OCI-LY1 (cell line): ENCODE data around the gene GIGYF1.

Source experiments
- H2AFZ ChIP-seq: fragments of 200-600 bp; sonication (generic), shearing (Covaris generic); 2 replicates; pipeline ENCODE4 v1.6.0; 2014; ENCODE audit warnings: antibody characterized with exemption, mild to moderate bottlenecking, low read length
- H3F3A ChIP-seq: fragments of 200-600 bp; sonication (generic), shearing (Covaris generic); 2 replicates; pipeline ENCODE4 v1.6.0; 2014; ENCODE audit warnings: mild to moderate bottlenecking, antibody characterized with exemption, low read length, moderate library complexity; ENCODE audit not compliant: insufficient read depth
- H3K27ac ChIP-seq: fragments of 200-600 bp; sonication (generic); 2 replicates; pipeline ENCODE4 v1.5.1; 2014; ENCODE audit warnings: low read length, mixed run types, mild to moderate bottlenecking, low read depth; ENCODE audit not compliant: poor library complexity, severe bottlenecking
- H3K27me3 ChIP-seq: fragments of 200-600 bp; sonication (generic); 2 replicates; pipeline ENCODE4 v1.6.0; 2014; ENCODE audit warnings: antibody characterized with exemption, mild to moderate bottlenecking, low read length, moderate library complexity; ENCODE audit not compliant: insufficient read depth
- H3K36me3 ChIP-seq: fragments of 200-600 bp; sonication (generic); 2 replicates; pipeline ENCODE4 v1.6.1; 2014; ENCODE audit warnings: mild to moderate bottlenecking, antibody characterized with exemption, low read length, moderate library complexity, mixed read lengths; ENCODE audit not compliant: insufficient read depth
- H3K4me1 ChIP-seq: fragments of 200-600 bp; sonication (generic); 2 replicates; pipeline ENCODE4 v1.5.1; 2014; ENCODE audit warnings: mild to moderate bottlenecking, low read length, moderate library complexity; ENCODE audit not compliant: insufficient read depth, severe bottlenecking
- H3K4me2 ChIP-seq: fragments of 200-600 bp; sonication (generic), shearing (Covaris generic); 2 replicates; pipeline ENCODE4 v1.6.1; 2014; ENCODE audit warnings: low read length
- H3K4me3 ChIP-seq: fragments of 200-600 bp; sonication (generic); 2 replicates; pipeline ENCODE4 v1.5.1; 2014; ENCODE audit warnings: low read length, low read depth, mild to moderate bottlenecking, mixed read lengths; ENCODE audit not compliant: poor library complexity, severe bottlenecking
- H3K79me2 ChIP-seq: fragments of 200-600 bp; shearing (Covaris generic); 2 replicates; pipeline ENCODE4 v1.6.1; 2016; ENCODE audit warnings: mixed run types, low read length, mixed read lengths; ENCODE audit not compliant: insufficient read depth
- H3K9ac ChIP-seq: fragments of 200-600 bp; sonication (generic), shearing (Covaris generic); 2 replicates; pipeline ENCODE4 v1.6.1; 2014; ENCODE audit warnings: mild to moderate bottlenecking, low read length, mixed read lengths
- H3K9me2 ChIP-seq: fragments of 200-600 bp; sonication (generic), shearing (Covaris generic); 2 replicates; pipeline ENCODE4 v1.6.1; 2014; ENCODE audit warnings: low read depth, mild to moderate bottlenecking, low read length, mixed read lengths
- H3K9me3 ChIP-seq: fragments of 200-600 bp; shearing (Covaris generic); 2 replicates; pipeline ENCODE4 v1.6.1; 2014; ENCODE audit warnings: low read length, mixed read lengths
- H4K20me1 ChIP-seq: fragments of 200-600 bp; sonication (generic), shearing (Covaris generic); 2 replicates; pipeline ENCODE4 v1.6.0; 2016; ENCODE audit warnings: mild to moderate bottlenecking, low read length; ENCODE audit not compliant: insufficient read depth
- EZH2 ChIP-seq: fragments of 200-600 bp; sonication (generic), shearing (Covaris generic); IDR thresholded peaks from 2 replicates; pipeline ENCODE4 v1.8.0; 2017; ENCODE audit warnings: borderline replicate concordance, mixed run types, mild to moderate bottlenecking, antibody characterized with exemption, low read length, moderate library complexity, mixed read lengths
- TF ChIP-seq, protein P1 (sequence below): fragments of 200-600 bp; sonication (generic), shearing (Covaris generic); IDR thresholded peaks from 2 replicates; pipeline ENCODE4 v1.5.1; 2017; ENCODE audit warnings: mild to moderate bottlenecking, antibody characterized with exemption, low read length, moderate library complexity, mixed read lengths

The GIGYF1 gene

DNA sequence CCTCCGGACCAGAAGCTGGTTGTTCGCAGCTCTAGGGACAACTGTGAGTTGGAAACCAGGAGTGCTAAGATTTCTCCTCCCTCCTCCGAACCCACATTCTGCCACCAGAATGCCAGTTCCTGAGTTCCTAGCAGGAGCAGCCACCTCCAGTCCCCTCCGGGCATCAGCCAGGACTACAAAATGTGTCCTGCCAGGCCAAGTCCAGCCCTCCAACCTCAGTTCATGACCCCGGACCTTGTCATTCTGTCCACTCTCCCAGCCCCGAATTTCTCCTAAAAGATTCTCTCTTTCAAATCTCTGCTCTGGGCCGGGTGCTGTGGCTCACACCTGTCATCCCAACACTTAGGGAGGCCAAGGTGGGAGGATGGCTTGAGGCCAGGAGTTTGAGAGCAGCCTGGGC is 41.7 kb upstream of the GIGYF1 start:
- H2AFZ ChIP-seq: no peak overlapping the region
- H3K9me3 ChIP-seq: no peaks in the 10 kb centered on the region
- H3K9me2 ChIP-seq: no peaks in the 10 kb centered on the region
- no peaks in the 10 kb centered on the region for H3K79me2 ChIP-seq
- no peaks in the 10 kb centered on the region for H3K4me1 ChIP-seq
- no peak for TF ChIP-seq EZH2
- TF ChIP-seq, protein P1, sequence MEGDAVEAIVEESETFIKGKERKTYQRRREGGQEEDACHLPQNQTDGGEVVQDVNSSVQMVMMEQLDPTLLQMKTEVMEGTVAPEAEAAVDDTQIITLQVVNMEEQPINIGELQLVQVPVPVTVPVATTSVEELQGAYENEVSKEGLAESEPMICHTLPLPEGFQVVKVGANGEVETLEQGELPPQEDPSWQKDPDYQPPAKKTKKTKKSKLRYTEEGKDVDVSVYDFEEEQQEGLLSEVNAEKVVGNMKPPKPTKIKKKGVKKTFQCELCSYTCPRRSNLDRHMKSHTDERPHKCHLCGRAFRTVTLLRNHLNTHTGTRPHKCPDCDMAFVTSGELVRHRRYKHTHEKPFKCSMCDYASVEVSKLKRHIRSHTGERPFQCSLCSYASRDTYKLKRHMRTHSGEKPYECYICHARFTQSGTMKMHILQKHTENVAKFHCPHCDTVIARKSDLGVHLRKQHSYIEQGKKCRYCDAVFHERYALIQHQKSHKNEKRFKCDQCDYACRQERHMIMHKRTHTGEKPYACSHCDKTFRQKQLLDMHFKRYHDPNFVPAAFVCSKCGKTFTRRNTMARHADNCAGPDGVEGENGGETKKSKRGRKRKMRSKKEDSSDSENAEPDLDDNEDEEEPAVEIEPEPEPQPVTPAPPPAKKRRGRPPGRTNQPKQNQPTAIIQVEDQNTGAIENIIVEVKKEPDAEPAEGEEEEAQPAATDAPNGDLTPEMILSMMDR: no peak
- no peaks in the 10 kb centered on the region for H4K20me1 ChIP-seq
- no peaks in the 10 kb centered on the region for H3K36me3 ChIP-seq
- H3K4me3 ChIP-seq: no peak overlapping the region
- H3K4me2 ChIP-seq: no peak overlapping the region
- H3K9ac ChIP-seq: no peak overlapping the region
- no peaks in the 10 kb centered on the region for H3K27me3 ChIP-seq
- H3K27ac ChIP-seq: no peak overlapping the region
- H3F3A ChIP-seq: no peaks in the 10 kb centered on the region

DNA sequence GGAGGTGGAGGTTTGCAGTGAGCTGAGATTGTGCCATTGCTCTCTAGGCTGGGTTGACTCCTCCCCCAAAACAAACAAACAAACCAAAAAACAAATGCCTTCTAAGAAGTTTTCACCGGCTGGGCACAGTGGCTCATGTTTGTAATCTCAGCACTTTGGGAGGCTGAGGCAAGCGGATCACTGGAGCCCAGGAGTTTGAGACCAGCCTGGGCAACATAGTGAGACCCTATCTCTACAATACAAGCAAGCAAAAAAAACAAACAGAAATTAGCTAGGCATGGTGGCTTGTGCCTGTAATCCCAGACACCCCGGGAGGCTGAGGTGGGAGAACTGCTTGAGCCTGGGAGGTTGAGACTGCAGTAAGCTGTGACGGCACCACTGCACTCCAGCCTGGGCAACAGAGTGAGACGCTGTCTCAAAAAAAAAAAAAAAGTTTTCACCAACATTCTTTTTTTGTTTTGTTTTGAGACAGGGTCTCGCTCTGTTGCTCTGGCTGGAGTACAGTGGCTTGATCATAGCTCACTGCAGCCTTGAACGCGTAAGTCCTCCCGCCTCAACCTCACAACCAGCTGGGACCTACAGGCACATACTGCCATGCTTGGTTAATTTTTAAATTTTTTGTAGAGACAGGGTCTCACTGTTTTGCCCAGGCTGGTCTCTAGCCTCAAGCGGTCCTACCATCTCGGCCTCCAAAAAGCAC is 38.0 kb upstream of the GIGYF1 start:
- H3K9ac ChIP-seq: no peak overlapping the region
- no peaks in the 10 kb centered on the region for H3F3A ChIP-seq
- TF ChIP-seq, protein P1: no peak
- TF ChIP-seq EZH2: no peak
- H3K27ac ChIP-seq: no peak overlapping the region
- no peaks in the 10 kb centered on the region for H3K79me2 ChIP-seq
- no peaks in the 10 kb centered on the region for H3K9me2 ChIP-seq
- no peak overlapping the region for H2AFZ ChIP-seq
- no peak overlapping the region for H3K4me2 ChIP-seq
- no peaks in the 10 kb centered on the region for H4K20me1 ChIP-seq
- H3K4me3 ChIP-seq: no peak overlapping the region
- H3K36me3 ChIP-seq: no peaks in the 10 kb centered on the region
- no peaks in the 10 kb centered on the region for H3K9me3 ChIP-seq
- no peaks in the 10 kb centered on the region for H3K4me1 ChIP-seq
- H3K27me3 ChIP-seq: peaks cover 6% of the 10 kb centered on the region; the same call in 1 of the 2 replicates

GRCh38 chr7:100730136-100730800 is 36.2 kb upstream of the GIGYF1 start:
- Histone ChIP-seq H3K9me2 (no peaks in the 10 kb centered on the region), H3K36me3 (no peaks in the 10 kb centered on the region), H3K9me3 (no peaks in the 10 kb centered on the region), H3K79me2 (no peaks in the 10 kb centered on the region), H3K27me3 (peaks cover 6% of the 10 kb centered on the region; the same call in 1 of the 2 replicates), H3K27ac (no peak overlapping the region), H3F3A (no peaks in the 10 kb centered on the region), H3K4me1 (no peaks in the 10 kb centered on the region), H3K9ac (no peak overlapping the region), H4K20me1 (no peaks in the 10 kb centered on the region), H3K4me3 (no peak overlapping the region), H3K4me2 (no peak overlapping the region), H2AFZ (no peak overlapping the region)
- no peak for TF ChIP-seq EZH2
- TF ChIP-seq, protein P1: no peak
